Osteocyte (in vitro differentiated cells): ENCODE results near the gene ATP11B. TPM values are rescaled to one million over a fixed set of nuclear protein-coding genes. Genes with fewer than 3 reads are reported as not detected.

Source experiments
- DNase-seq: peaks from one replicate; pipeline ENCODE4 v3.0.0; 2021; ENCODE audit warnings: mixed read lengths; ENCODE audit not compliant: unreplicated experiment; ENCODE audit errors: extremely low spot score
- H3K27ac Mint-ChIP-seq: one replicate; pipeline ENCODE4 v1.8.0; 2021; ENCODE audit warnings: mild to moderate bottlenecking, mixed read lengths; ENCODE audit not compliant: unreplicated experiment
- H3K27me3 Mint-ChIP-seq: one replicate; pipeline ENCODE4 v1.8.0; 2021; ENCODE audit warnings: mixed read lengths; ENCODE audit not compliant: unreplicated experiment
- H3K36me3 Mint-ChIP-seq: one replicate; pipeline ENCODE4 v1.8.0; 2021; ENCODE audit warnings: mixed read lengths; ENCODE audit not compliant: unreplicated experiment
- H3K4me1 Mint-ChIP-seq: one replicate; pipeline ENCODE4 v1.8.0; 2021; ENCODE audit warnings: mixed read lengths; ENCODE audit not compliant: unreplicated experiment
- H3K4me3 Mint-ChIP-seq: one replicate; pipeline ENCODE4 v1.8.0; 2021; ENCODE audit warnings: mild to moderate bottlenecking, moderate library complexity, mixed read lengths; ENCODE audit not compliant: unreplicated experiment
- H3K9me3 Mint-ChIP-seq: one replicate; pipeline ENCODE4 v1.8.0; 2021; ENCODE audit warnings: mixed read lengths; ENCODE audit not compliant: unreplicated experiment
- total RNA-seq: library from RNA; stranded (reverse); gene quantifications from 2 replicates; pipeline ENCODE4 v1.2.1, GENCODE V29; 2021
- TF ChIP-seq, protein P1 (sequence below): fragments of 200-600 bp; sonication (generic); IDR thresholded peaks from 2 replicates; pipeline ENCODE4 v1.5.0; 2021; ENCODE audit warnings: antibody characterized with exemption, mild to moderate bottlenecking, moderate library complexity

ATP11B gene
- total RNA-seq, 1 donor from 2014 or later: 69.2 TPM

DNA sequence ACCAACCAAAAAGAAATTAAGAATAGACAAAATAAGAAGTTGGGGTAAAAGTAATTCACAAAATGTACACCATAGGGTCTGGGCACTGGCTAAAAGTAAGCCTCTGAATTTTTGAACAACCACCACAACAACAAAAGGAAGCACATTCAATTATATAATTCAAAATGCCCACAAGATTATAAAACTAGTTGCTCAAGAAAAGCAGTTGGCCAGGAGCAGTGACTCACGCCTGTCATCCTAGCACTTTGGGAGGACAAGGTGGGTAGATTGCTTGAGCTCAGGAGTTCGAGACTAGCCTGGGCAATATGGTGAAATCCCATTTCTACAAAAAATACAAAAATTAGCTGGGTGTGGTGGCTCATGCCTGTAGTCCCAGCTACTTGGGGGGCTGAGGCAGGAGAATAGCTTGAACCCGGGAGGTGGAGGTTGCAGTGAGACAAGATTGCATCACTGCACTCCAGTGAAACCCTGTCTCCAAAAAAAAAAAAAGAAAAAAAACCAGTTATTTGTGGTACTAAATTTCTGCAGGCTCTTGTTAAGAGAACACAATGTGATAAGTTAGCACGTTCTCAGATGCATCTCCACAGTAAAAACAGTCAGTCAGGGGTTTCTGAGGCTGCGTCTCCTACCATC, 6.6 kb upstream of the ATP11B start:
- Mint-ChIP-seq H3K4me3 (no peak overlapping the region), H3K4me1 (peaks cover 15% of the 10 kb centered on the region), H3K27ac (peak overlapping the region; percentile 64), H3K36me3 (no peaks in the 10 kb centered on the region), H3K9me3 (no peaks in the 10 kb centered on the region), H3K27me3 (peaks cover 30% of the 10 kb centered on the region)
- TF ChIP-seq, protein P1, sequence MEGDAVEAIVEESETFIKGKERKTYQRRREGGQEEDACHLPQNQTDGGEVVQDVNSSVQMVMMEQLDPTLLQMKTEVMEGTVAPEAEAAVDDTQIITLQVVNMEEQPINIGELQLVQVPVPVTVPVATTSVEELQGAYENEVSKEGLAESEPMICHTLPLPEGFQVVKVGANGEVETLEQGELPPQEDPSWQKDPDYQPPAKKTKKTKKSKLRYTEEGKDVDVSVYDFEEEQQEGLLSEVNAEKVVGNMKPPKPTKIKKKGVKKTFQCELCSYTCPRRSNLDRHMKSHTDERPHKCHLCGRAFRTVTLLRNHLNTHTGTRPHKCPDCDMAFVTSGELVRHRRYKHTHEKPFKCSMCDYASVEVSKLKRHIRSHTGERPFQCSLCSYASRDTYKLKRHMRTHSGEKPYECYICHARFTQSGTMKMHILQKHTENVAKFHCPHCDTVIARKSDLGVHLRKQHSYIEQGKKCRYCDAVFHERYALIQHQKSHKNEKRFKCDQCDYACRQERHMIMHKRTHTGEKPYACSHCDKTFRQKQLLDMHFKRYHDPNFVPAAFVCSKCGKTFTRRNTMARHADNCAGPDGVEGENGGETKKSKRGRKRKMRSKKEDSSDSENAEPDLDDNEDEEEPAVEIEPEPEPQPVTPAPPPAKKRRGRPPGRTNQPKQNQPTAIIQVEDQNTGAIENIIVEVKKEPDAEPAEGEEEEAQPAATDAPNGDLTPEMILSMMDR: no peak
- no peak for DNase-seq

DNA sequence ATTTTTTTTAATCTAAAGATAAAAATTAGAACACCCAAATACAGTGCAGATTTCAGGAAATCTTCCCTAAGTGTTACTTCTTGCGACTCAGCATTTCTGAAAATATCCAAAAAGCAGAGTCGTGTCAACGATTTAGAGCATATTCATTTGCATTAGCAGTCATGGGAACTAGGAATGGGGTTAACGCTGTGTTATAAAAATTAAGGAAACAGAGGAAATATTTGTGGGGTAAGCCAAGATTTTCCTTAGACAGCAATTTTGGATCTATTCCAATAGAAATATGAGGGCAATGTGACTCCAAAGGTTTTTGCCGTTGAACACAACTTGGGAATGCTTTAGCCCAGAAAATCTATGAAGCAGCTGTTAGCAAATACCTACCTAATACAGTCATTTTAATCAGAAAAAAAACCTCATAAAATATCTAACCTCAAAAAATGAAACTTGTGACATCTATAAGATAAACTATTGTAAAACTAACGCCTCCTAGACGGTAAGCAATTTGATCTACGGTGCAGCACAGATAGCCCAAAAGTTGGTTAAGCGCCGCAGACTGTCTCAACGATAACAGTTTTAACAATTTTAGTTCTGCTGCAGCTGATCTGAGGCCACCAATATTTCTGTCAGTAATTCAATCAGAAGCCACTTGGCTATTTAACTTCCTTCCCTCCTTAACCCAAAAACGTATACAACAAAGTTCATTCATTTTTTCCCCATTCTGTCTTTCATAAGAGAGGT, 5.8 kb upstream of the ATP11B start:
- no peak for DNase-seq
- TF ChIP-seq, protein P1: no peak
- H3K4me1 Mint-ChIP-seq: peaks cover 17% of the 10 kb centered on the region
- no peaks in the 10 kb centered on the region for H3K36me3 Mint-ChIP-seq
- H3K27me3 Mint-ChIP-seq: peaks cover 30% of the 10 kb centered on the region
- H3K9me3 Mint-ChIP-seq: no peaks in the 10 kb centered on the region
- H3K27ac Mint-ChIP-seq: peak overlapping the region; percentile 64
- H3K4me3 Mint-ChIP-seq: peak overlapping the region; percentile 15

DNA sequence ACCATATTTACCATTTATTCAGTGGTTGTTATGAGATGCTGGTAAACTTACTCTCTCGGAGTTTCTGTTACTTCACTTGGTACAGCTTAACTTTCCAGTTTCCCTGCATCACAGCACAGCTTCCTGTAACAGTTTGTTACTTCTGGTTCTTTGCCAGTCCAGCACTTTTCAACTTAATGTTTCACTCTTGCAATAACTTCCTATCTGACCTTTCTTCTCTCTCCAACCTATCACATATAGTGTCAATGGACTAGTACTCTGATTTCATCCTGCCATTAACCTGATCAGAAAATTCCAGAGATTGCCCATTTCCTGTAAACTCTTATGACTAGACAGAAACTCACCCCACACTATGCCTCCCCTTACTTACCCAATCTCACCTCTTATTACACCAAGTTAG, 3.9 kb upstream of the ATP11B start:
- DNase-seq: no peak
- Mint-ChIP-seq H3K4me1 (peaks cover 20% of the 10 kb centered on the region), H3K27me3 (peaks cover 18% of the 10 kb centered on the region), H3K9me3 (no peaks in the 10 kb centered on the region), H3K36me3 (no peaks in the 10 kb centered on the region), H3K27ac (no peak overlapping the region), H3K4me3 (no peak overlapping the region)
- TF ChIP-seq, protein P1: no peak

DNA sequence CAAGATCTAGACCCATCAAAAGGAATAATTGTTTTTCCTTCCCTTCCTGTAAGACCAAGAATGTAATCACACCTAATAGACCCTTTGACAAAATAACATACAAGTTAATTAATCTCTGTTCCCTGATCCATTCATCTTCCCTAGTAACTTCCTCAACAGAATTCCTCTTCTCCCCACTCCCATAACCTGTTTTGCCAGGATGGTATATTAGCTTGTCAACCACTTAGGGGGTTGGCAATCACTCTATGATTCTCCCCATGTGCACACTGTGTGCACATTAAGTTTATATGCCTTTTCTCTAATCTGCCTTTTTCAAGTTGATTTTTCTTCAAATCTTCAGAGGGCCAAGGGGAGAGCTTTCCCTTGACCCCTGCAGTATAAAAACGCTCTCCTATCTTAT, 2.7 kb upstream of the ATP11B start:
- Mint-ChIP-seq H3K27me3 (peaks cover 10% of the 10 kb centered on the region), H3K27ac (no peak overlapping the region), H3K36me3 (no peaks in the 10 kb centered on the region), H3K9me3 (no peaks in the 10 kb centered on the region), H3K4me1 (peaks cover 32% of the 10 kb centered on the region), H3K4me3 (no peak overlapping the region)
- DNase-seq: no peak
- TF ChIP-seq, protein P1: no peak

DNA sequence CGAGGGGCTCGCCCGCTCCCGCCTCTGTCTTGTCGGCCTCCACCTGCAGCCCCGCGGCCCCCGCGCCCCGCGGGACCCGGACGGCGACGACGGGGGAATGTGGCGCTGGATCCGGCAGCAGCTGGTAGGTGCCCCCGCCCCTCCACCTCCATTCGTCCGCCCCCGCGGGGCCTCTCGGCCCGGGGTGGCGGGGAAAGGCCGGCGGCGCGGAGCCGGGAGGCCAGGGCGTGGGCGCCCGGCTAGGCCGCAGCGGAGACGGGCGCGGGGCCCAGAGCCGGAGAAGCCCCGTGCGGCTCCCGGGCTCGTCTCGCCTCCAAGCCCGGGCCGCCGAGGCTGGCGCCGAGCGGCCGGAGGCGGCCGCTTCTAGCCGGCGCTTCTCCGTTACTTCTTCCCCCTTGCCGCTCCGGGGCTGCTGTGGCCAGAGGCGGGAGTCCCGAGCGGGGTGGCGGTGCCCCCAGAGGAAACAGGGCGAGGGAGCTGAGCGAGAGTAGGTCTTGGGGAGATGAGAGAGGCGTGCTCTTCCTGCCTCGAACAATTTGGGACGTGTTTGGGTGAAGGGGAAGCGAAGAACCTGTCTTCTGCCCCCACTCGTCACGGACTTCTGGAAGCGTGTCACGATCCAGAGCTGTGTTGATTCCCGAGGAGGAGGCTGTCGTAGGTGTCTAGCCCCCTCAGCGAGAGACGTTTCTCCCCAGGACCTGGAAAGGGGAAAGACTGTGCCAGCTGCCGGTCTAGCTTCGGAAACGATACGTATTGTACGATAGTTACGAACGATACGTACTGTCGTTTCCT, 555 bp downstream of the ATP11B start:
- peak overlapping the region; percentile 94 for H3K27ac Mint-ChIP-seq
- H3K27me3 Mint-ChIP-seq: no peaks in the 10 kb centered on the region
- peaks cover 2% of the 10 kb centered on the region for H3K36me3 Mint-ChIP-seq
- peak overlapping the region; percentile 89 for H3K4me3 Mint-ChIP-seq
- DNase-seq: peak; percentile 86
- H3K9me3 Mint-ChIP-seq: no peaks in the 10 kb centered on the region
- H3K4me1 Mint-ChIP-seq: peaks cover 32% of the 10 kb centered on the region
- TF ChIP-seq, protein P1: no peak
